ENCODE results near the gene ROMO1.
"Not testable (repeated sequence)": the region's sequence is repeated elsewhere in the genome, so short reads cannot be mapped to it uniquely, and the experiment has no call there.

The ROMO1 gene

GRCh38 chr20:35705894-35706293 is 6.7 kb downstream of the ROMO1 start:
- DNase-seq; in situ Hi-C loops (cut with HindIII; ENCODE audit: low pct_ligation_motif_present, low pct_unique_long_range_greater_than_20kb, low sequenced_read_pairs): not testable (repeated sequence)

GRCh38 chr20:35706591-35707529 is 7.7 kb downstream of the ROMO1 start:
- in situ Hi-C loops (cut with HindIII; ENCODE audit: low pct_ligation_motif_present, low pct_unique_long_range_greater_than_20kb, low sequenced_read_pairs); DNase-seq: not testable (repeated sequence)

- no peak for DNase-seq
- in situ Hi-C loops (cut with HindIII; ENCODE audit: low pct_ligation_motif_present, low pct_unique_long_range_greater_than_20kb, low sequenced_read_pairs): no loop called here
Measured at GRCh38 chr20:35708502-35708901, 9.3 kb downstream of the ROMO1 start.

GRCh38 chr20:35709259-35709658 is 10.1 kb downstream of the ROMO1 start:
- in situ Hi-C loops (cut with HindIII; ENCODE audit: low pct_ligation_motif_present, low pct_unique_long_range_greater_than_20kb, low sequenced_read_pairs): no loop called here
- no peak for DNase-seq

- in situ Hi-C loops (cut with HindIII; ENCODE audit: low pct_ligation_motif_present, low pct_unique_long_range_greater_than_20kb, low sequenced_read_pairs): no loop called here
- DNase-seq: no peak
Measured at GRCh38 chr20:35710039-35710438, 10.8 kb downstream of the ROMO1 start.

GRCh38 chr20:35710884-35711587 is 11.8 kb downstream of the ROMO1 start:
- in situ Hi-C loops (cut with HindIII; ENCODE audit: low pct_ligation_motif_present, low pct_unique_long_range_greater_than_20kb, low sequenced_read_pairs): no loop called here
- no peak for DNase-seq

GRCh38 chr20:35711588-35712209 is 12.5 kb downstream of the ROMO1 start:
- DNase-seq: no peak
- in situ Hi-C loops (cut with HindIII; ENCODE audit: low pct_ligation_motif_present, low pct_unique_long_range_greater_than_20kb, low sequenced_read_pairs): no loop called here

GRCh38 chr20:35713120-35713519 is 13.9 kb downstream of the ROMO1 start:
- in situ Hi-C loops (cut with HindIII; ENCODE audit: low pct_ligation_motif_present, low pct_unique_long_range_greater_than_20kb, low sequenced_read_pairs); DNase-seq: not testable (repeated sequence)

- in situ Hi-C loops (cut with HindIII; ENCODE audit: low pct_ligation_motif_present, low pct_unique_long_range_greater_than_20kb, low sequenced_read_pairs): no loop called here
- no peak for DNase-seq
Measured at GRCh38 chr20:35714127-35714526, 14.9 kb downstream of the ROMO1 start.

GRCh38 chr20:35715652-35716051 is 16.4 kb downstream of the ROMO1 start:
- in situ Hi-C loops (cut with HindIII; ENCODE audit: low pct_ligation_motif_present, low pct_unique_long_range_greater_than_20kb, low sequenced_read_pairs): no loop called here
- no peak for DNase-seq

- DNase-seq: no peak
- in situ Hi-C loops (cut with HindIII; ENCODE audit: low pct_ligation_motif_present, low pct_unique_long_range_greater_than_20kb, low sequenced_read_pairs): no loop called here
Measured at GRCh38 chr20:35716330-35716729, 17.1 kb downstream of the ROMO1 start.

- DNase-seq; in situ Hi-C loops (cut with HindIII; ENCODE audit: low pct_ligation_motif_present, low pct_unique_long_range_greater_than_20kb, low sequenced_read_pairs): not testable (repeated sequence)
Measured at GRCh38 chr20:35718321-35718720, 19.1 kb downstream of the ROMO1 start.

GRCh38 chr20:35718972-35719635 is 19.9 kb downstream of the ROMO1 start:
- DNase-seq: no peak
- in situ Hi-C loops (cut with HindIII; ENCODE audit: low pct_ligation_motif_present, low pct_unique_long_range_greater_than_20kb, low sequenced_read_pairs): no loop called here

- in situ Hi-C loops (cut with HindIII; ENCODE audit: low pct_ligation_motif_present, low pct_unique_long_range_greater_than_20kb, low sequenced_read_pairs): no loop called here
- DNase-seq: no peak
Measured at GRCh38 chr20:35719717-35720116, 20.5 kb downstream of the ROMO1 start.

GRCh38 chr20:35720165-35721123 is 21.2 kb downstream of the ROMO1 start:
- DNase-seq: no peak
- in situ Hi-C loops (cut with HindIII; ENCODE audit: low pct_ligation_motif_present, low pct_unique_long_range_greater_than_20kb, low sequenced_read_pairs): no loop called here

GRCh38 chr20:35721219-35721618 is 22.0 kb downstream of the ROMO1 start:
- in situ Hi-C loops (cut with HindIII; ENCODE audit: low pct_ligation_motif_present, low pct_unique_long_range_greater_than_20kb, low sequenced_read_pairs): no loop called here
- no peak for DNase-seq

GRCh38 chr20:35721621-35722020 is 22.4 kb downstream of the ROMO1 start:
- in situ Hi-C loops (cut with HindIII; ENCODE audit: low pct_ligation_motif_present, low pct_unique_long_range_greater_than_20kb, low sequenced_read_pairs): no loop called here
- DNase-seq: no peak

GRCh38 chr20:35723275-35723639 is 24.1 kb downstream of the ROMO1 start:
- DNase-seq; in situ Hi-C loops (cut with HindIII; ENCODE audit: low pct_ligation_motif_present, low pct_unique_long_range_greater_than_20kb, low sequenced_read_pairs): not testable (repeated sequence)
